Fibroblast of the conjunctiva (primary cell): ENCODE measurements around the gene XIRP2.
"Not testable (repeated sequence)": the region's sequence is repeated elsewhere in the genome, so short reads cannot be mapped to it uniquely, and the experiment has no call there.

Source experiments
- DNase-seq: peaks from one replicate; pipeline ENCODE4 v3.0.0-alpha.2; 2010; ENCODE audit warnings: low read depth

XIRP2 gene

GRCh38 chr2:167052825-167053224 is 164.5 kb downstream of the XIRP2 start:
- peak; percentile 28 for DNase-seq

- no peak for DNase-seq
Observed at GRCh38 chr2:167054881-167055280, 166.6 kb downstream of the XIRP2 start.

GRCh38 chr2:167057446-167057845 is 169.2 kb downstream of the XIRP2 start:
- DNase-seq, result no peak

GRCh38 chr2:167059173-167059572 is 170.9 kb downstream of the XIRP2 start:
- no peak for DNase-seq

GRCh38 chr2:167069855-167070254 is 181.6 kb downstream of the XIRP2 start:
- DNase-seq, result no peak

- DNase-seq, result not testable (repeated sequence)
Observed at GRCh38 chr2:167075708-167076107, 187.4 kb downstream of the XIRP2 start.

GRCh38 chr2:167098931-167099330 is 210.7 kb downstream of the XIRP2 start:
- DNase-seq, result not testable (repeated sequence)

- no peak for DNase-seq
Observed at GRCh38 chr2:167100506-167100905, 212.2 kb downstream of the XIRP2 start.

GRCh38 chr2:167103028-167103756 is 214.9 kb downstream of the XIRP2 start:
- DNase-seq, result no peak

GRCh38 chr2:167103757-167104133 is 215.5 kb downstream of the XIRP2 start:
- DNase-seq, result no peak

- no peak for DNase-seq
Observed at GRCh38 chr2:167104691-167105090, 216.4 kb downstream of the XIRP2 start.

GRCh38 chr2:167109682-167110081 is 221.4 kb downstream of the XIRP2 start:
- not testable (repeated sequence) for DNase-seq

- no peak for DNase-seq
Observed at GRCh38 chr2:167110345-167110744, 222.1 kb downstream of the XIRP2 start.

- no peak for DNase-seq
Observed at GRCh38 chr2:167114018-167114417, 225.7 kb downstream of the XIRP2 start.

- no peak for DNase-seq
Observed at GRCh38 chr2:167115541-167115940, 227.3 kb downstream of the XIRP2 start.

GRCh38 chr2:167122389-167122788 is 234.1 kb downstream of the XIRP2 start:
- no peak for DNase-seq

- DNase-seq, result no peak
Observed at GRCh38 chr2:167126165-167126564, 237.9 kb downstream of the XIRP2 start.

- DNase-seq, result peak; percentile 42
Observed at GRCh38 chr2:167127135-167127534, 238.9 kb downstream of the XIRP2 start.

- no peak for DNase-seq
Observed at GRCh38 chr2:167128130-167128529, 239.8 kb downstream of the XIRP2 start.

GRCh38 chr2:167132066-167132465 is 243.8 kb downstream of the XIRP2 start:
- no peak for DNase-seq

- DNase-seq, result no peak
Observed at GRCh38 chr2:167132906-167133555, 244.8 kb downstream of the XIRP2 start.

GRCh38 chr2:167133614-167134013 is 245.3 kb downstream of the XIRP2 start:
- DNase-seq, result no peak

- DNase-seq, result peak; percentile 31
Observed at GRCh38 chr2:167134381-167135072, 246.2 kb downstream of the XIRP2 start.
